T47D (cell line): Measurements from ENCODE around the gene DCLRE1C.
A peak's percentile ranks its signal among the peaks of the same experiment; 100 is the strongest.
"Not testable (repeated sequence)": the region's sequence is repeated elsewhere in the genome, so short reads cannot be mapped to it uniquely, and the experiment has no call there.

Source experiments
- DNase-seq, 2 experiments: peaks; one replicate each; pipeline versions ENCODE4 v3.0.0 to v3.0.0-alpha.2; 2011 to 2012; ENCODE audit warnings: low read depth in 1 of 2, low spot score in 1 of 2
- JUND ChIP-seq: IDR thresholded peaks from 2 replicates; pipeline ENCODE4 v1.6.1; 2012; ENCODE audit warnings: low read depth
- in situ Hi-C: cut with HindIII; loops from 2 replicates; pipeline ENCODE4 v1.10.0; 2016; ENCODE audit warnings: low sequenced_read_pairs, low pct_unique_long_range_greater_than_20kb

DCLRE1C gene

GRCh38 chr10:14904316-14904732, 49.6 kb downstream of the DCLRE1C start:
- in situ Hi-C loops: no loop called here
- peak; percentile 23 to 52 for DNase-seq
- TF ChIP-seq JUND: no peak

- DNase-seq: no peak
- TF ChIP-seq JUND: no peak
- in situ Hi-C loops: no loop called here
Measured at GRCh38 chr10:14891151-14891550, 62.7 kb downstream of the DCLRE1C start.

- DNase-seq: peak in 1 of 2 experiments; percentile 29
- no peak for TF ChIP-seq JUND
- in situ Hi-C loops: no loop called here
Measured at GRCh38 chr10:14889318-14889717, 64.6 kb downstream of the DCLRE1C start.

GRCh38 chr10:14884082-14884481, 69.8 kb downstream of the DCLRE1C start:
- in situ Hi-C loops: no loop called here

GRCh38 chr10:14880229-14880628, 73.7 kb downstream of the DCLRE1C start:
- DNase-seq: peak; percentile 15
- in situ Hi-C loops: no loop called here
- TF ChIP-seq JUND: no peak

More at GRCh38 chr10:14884082-14884481, 69.8 kb downstream of the DCLRE1C start:
- TF ChIP-seq JUND: no peak
- DNase-seq: no peak

- TF ChIP-seq JUND: no peak
- DNase-seq: no peak
- in situ Hi-C loops: no loop called here
Measured at GRCh38 chr10:14879928-14880193, 74.0 kb downstream of the DCLRE1C start.

GRCh38 chr10:14879124-14879927, 74.6 kb downstream of the DCLRE1C start:
- TF ChIP-seq JUND: no peak
- in situ Hi-C loops: no loop called here
- DNase-seq: peak; percentile 39 to 43

- TF ChIP-seq JUND: no peak
- in situ Hi-C loops: no loop called here
Measured at GRCh38 chr10:14878266-14879123, 75.4 kb downstream of the DCLRE1C start, which contains the start of gene SUV39H2. TSS of gene SUV39H2 (plus strand) at chr10:14878866. CDS start at chr10:14878889, 23 bp downstream.

GRCh38 chr10:14876764-14877163, 77.1 kb downstream of the DCLRE1C start:
- in situ Hi-C loops: no loop called here

More at GRCh38 chr10:14878266-14879123, 75.4 kb downstream of the DCLRE1C start, which contains the start of gene SUV39H2:
- peak; percentile 98 to 100 for DNase-seq

GRCh38 chr10:14875941-14876340, 78.0 kb downstream of the DCLRE1C start:
- in situ Hi-C loops: no loop called here
- no peak for TF ChIP-seq JUND
- no peak for DNase-seq

More at GRCh38 chr10:14876764-14877163, 77.1 kb downstream of the DCLRE1C start:
- DNase-seq: no peak
- no peak for TF ChIP-seq JUND

- no peak for TF ChIP-seq JUND
- no peak for DNase-seq
- in situ Hi-C loops: no loop called here
Measured at GRCh38 chr10:14873090-14873760, 80.7 kb downstream of the DCLRE1C start.

- in situ Hi-C loops, DNase-seq: not testable (repeated sequence)
Measured at GRCh38 chr10:14864871-14865270, 89.0 kb downstream of the DCLRE1C start.

- DNase-seq, in situ Hi-C loops: not testable (repeated sequence)
Measured at GRCh38 chr10:14864466-14864865, 89.4 kb downstream of the DCLRE1C start.
